ENCODE measurements around the gene TXNRD1.
A peak's percentile ranks its signal among the peaks of the same experiment; 100 is the strongest.
"Not testable (repeated sequence)": the region's sequence is repeated elsewhere in the genome, so short reads cannot be mapped to it uniquely, and the experiment has no call there.

The TXNRD1 gene

DNA sequence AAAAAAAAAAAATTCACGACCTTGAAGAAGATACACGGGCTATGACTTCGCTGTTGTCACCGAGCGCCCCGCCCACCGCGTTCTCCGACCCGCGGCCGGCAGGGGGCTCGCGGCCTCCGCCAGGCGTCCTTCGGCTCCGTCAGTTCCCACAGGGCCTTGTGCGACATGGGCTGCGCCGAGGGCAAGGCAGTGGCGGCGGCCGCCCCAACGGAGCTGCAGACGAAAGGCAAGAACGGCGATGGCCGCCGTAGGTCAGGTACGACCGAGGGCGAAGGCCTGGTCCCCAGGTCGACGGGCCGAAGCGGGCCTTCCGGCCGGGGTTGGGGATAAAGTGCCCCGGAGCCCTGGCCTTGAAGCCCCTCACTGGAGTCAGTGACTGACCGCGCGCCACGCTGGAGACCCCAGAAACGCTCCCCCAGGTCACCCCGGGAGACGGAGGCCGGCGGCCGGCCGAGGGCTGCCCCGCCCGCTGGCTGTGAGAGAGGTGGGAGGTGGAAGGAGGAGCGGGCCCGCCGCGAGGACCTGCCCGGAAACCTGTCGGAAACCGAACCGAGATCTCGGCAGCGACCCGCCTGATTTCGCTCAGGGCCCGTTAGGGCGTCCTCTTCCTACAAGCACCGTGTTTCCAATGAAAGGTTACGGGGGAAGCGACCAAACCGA lies at the start of gene TXNRD1:
Gene TXNRD1 (plus strand): TSS at position 142 of the 660 bp plus-strand sequence. CDS start 24 bp downstream, at position 166.
- peak; percentile 75 for DNase-seq (ENCODE audit: low read depth)

- DNase-seq (ENCODE audit: low read depth) = no peak
These were observed 49.8 kb upstream of the TXNRD1 start for GRCh38 chr12:104165801-104166200.

DNA sequence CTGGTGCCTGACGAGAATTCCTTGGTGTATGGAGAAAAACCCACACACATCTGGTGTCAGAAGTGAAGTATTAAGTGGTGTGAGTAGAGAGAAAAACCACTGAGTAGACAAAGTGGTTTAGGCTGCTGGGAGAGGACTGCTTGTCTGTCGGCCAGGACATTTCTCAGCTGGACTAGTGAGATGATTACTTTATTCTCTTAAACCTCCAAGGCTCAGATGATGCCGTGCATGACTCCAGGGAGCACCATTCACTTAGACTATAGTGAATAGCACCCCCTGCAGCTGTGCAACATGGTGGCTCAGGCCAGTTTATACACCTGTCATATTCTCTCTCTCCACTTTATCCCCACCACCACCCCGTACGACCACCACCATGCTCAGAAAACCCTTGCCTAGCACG lies 49.1 kb upstream of the TXNRD1 start:
- no peak for DNase-seq (ENCODE audit: low read depth)

DNA sequence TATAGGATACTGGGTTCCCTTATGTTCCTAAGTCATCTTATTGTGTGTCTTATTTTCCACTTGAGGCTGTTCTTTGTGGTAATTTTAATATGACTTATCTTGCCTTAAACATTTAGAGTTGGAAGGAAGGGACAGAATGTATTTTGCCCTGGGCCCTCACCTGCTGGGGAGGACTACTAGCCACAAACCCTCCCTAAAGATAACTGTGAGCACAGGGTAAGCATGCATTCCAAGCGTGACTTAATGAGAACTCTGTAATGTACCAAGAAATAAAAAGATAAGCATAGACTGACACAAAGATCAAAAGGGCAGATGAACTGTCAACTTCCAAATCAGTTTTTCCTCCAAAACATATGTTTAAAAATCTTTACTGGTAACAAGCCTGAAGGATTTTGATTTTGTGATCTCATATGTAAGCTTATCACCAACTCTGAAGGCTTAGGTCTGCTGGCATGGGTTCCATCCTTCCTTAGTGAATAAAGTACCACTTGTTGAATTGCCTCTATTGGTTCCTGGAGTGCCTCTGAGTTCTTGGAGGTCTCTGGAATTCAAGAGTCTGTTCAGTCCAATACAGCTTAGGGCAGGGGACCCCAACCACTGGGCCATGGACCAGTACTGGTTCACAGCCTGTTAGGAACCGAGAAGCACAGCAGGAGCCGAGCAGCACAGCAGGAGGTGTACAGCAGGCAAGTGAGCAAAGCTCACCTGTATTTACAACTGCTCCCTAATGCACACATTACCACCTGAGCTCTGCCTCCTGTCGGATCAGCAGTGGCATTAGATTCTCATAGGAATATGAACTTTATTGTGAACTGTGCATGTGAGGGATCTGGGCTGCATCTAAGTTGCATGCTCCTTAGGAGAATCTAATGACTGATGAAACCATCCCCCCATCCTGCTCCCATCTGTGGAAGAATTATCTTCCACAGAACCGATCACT lies 47.8 kb upstream of the TXNRD1 start:
- DNase-seq (ENCODE audit: low read depth) = no peak

DNA sequence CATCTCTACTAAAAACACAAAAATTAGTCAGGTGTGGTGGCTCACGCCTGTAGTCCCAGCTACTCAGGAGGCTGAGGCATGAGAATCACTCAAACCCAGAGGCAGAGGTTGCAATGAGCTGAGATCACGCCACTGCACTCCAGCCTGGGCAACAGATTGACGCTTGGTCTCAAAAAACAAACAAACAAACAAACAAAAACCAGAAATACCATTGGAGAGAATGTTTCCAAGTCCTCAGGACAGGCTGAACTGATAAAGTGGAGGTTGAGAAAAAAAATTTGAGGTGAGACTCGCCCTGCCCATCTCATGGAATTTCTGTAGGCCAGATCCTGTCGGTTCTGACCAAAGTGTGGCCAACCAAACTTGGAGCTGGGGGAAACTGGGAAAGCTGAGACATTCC lies 47.0 kb upstream of the TXNRD1 start:
- DNase-seq (ENCODE audit: low read depth) = no peak

GRCh38 chr12:104171785-104172569 lies 43.6 kb upstream of the TXNRD1 start:
- no peak for DNase-seq (ENCODE audit: low read depth)

DNA sequence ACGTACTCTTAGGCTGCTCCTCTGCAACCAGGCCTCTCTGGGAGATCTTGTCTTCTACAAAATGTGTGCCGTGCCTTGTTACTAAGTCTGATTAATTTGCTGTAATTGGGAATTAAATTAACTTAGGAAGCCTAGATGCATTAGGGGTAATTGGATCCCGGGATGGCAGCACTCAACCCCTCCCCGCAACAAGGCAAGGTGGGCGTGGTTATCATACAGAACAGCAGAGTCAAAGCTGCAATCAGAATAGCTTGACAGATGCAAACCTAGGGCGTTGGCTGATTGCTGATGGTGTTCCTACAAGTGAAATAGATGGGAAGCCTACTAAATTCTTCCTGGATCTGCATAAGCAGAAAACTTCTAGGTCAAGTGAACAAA lies 43.0 kb upstream of the TXNRD1 start:
- DNase-seq (ENCODE audit: low read depth) = no peak

GRCh38 chr12:104173804-104174203 lies 41.8 kb upstream of the TXNRD1 start:
- DNase-seq (ENCODE audit: low read depth) = not testable (repeated sequence)

- DNase-seq (ENCODE audit: low read depth) = no peak
These were observed 39.8 kb upstream of the TXNRD1 start for GRCh38 chr12:104175726-104176247.

- DNase-seq (ENCODE audit: low read depth) = no peak
These were observed 38.3 kb upstream of the TXNRD1 start for GRCh38 chr12:104177336-104177662.

DNA sequence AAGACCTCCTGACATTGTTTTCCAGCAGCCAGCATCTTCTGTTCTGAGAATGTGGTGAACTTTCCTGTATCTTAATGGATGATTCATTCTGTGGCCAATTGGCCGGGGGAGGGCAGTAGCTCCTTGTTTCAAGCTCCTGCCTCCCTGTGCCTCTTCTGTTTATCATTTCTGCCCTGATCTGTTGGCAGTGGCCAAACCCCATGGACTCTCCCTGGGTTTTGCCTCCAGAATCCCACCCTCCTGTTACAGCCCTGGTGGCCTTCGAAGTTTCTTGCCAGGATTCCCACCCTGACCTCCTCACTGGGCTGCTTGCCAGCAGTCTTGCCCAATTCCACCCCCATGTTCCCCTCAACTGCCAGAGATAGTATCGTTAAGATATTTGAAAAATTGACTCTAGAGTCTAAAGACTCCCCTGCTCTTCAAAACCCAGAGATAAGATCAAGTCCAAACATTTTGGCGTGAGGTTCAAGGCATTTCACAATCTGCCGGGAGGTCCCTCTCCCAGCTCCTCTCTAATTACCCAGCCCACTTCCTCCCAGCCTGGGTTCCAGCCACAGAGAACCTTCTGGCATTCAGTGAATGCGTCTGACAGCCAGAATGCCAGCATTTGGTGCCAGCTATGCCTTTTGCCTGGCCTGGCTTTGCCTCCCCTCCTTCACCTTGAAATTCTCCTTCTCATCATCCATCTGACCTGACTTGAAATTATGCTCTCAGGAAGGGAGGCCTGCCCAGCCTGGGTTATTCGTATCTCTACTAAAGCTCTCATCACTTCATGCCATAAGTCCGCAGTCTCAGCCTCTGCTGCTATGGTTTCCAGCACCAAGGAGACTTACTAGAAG lies 37.7 kb upstream of the TXNRD1 start:
- no peak for DNase-seq (ENCODE audit: low read depth)

- no peak for DNase-seq (ENCODE audit: low read depth)
These were observed 35.2 kb upstream of the TXNRD1 start for GRCh38 chr12:104180374-104180773.

GRCh38 chr12:104181313-104181712 lies 34.3 kb upstream of the TXNRD1 start:
- no peak for DNase-seq (ENCODE audit: low read depth)

DNA sequence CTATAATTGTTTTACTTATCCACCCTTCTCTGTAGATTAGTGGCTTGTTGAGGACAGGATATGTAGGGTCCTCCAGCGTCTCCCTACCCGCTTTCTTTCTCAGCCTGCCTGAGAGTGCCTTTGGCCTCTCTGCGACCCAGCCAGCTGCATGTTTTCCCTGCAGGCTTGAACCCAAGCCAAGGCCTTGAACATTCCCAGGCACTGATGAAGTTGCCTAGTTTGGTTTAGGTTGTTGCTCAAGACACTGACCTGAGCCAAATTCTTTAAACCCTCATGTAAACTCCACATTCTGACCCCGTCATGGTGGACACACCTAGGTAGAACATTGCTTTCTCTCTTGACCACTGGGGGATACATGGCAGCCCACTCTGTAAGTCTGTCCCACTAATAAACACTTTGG lies 33.4 kb upstream of the TXNRD1 start:
- no peak for DNase-seq (ENCODE audit: low read depth)

DNA sequence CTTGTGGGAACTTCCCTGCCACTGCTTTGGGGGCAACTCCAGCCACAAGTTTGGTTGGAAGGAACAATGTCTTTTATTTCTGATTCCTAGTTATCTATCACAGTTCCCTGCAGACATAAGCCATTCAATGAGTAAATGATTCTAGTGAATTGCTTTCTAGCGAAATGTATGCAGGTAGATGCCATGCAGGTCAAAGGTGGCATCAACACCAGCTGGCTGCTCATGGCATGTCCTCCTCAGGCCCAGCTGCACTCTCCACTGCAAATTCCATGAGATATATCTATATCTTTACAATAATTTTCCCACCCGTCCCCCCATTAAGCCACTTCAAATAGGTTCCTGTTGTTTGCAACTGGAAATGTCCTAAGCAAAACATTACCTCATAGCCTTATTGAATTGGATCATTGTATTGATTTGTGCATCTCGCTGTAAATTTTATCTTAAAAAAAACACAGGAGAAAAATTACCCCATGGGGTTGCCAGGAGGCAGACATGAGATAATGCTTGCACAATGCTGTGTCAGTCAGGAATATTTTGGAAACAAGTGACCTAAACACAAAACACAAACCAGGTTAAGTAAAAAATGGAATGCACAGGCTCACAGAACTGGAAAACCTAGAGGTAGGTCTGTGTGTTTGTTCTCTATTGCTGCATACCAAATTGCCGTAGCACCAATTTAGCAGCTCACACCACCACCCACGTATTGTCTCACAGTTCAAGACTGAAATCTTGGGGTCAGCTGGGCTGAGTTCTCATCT lies 32.8 kb upstream of the TXNRD1 start:
- DNase-seq (ENCODE audit: low read depth) = no peak

- DNase-seq (ENCODE audit: low read depth) = no peak
These were observed 32.1 kb upstream of the TXNRD1 start for GRCh38 chr12:104183443-104183842.

DNA sequence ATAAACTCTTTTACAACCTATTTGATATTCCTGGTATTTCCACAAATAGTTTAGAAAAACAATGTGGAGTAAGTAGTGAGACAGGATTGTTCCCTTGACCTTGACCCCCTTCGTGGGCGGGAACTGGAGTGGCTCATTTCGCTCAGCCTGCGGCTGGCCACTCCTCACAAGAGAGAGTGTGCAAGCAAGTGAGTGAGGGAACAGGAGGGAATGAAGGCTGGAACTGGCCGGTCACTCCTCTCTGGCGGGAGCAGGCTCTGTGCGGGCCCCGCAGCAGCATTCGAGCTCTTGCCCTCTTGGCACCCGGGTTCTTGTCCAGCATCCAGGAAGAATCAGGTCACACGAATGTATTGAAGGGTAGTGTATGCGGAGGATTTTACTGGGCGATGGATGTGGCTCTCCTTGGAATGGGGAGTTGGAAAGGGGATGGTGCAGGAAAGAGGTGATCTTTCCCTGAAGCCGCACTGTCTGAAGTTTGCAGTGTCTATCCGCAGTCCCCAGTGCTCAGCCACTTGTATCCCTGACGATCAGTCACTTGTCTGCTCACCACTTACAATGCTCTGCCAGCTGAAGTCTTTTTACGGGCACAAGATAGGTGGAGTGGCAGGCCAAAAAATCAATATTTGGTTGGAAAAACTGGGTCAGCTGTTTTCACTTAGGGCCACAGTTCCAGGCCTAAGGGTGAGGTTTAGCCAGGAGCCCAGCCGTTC lies 28.0 kb upstream of the TXNRD1 start:
- DNase-seq (ENCODE audit: low read depth) = no peak

GRCh38 chr12:104188534-104188933 lies 27.0 kb upstream of the TXNRD1 start:
- no peak for DNase-seq (ENCODE audit: low read depth)

- no peak for DNase-seq (ENCODE audit: low read depth)
These were observed 25.5 kb upstream of the TXNRD1 start for GRCh38 chr12:104189915-104190555.
